Measurements from ENCODE around the gene TTLL5. TPM values are rescaled to one million over a fixed set of nuclear protein-coding genes. Genes with fewer than 3 reads are reported as not detected.

The TTLL5 gene
- total RNA-seq, 2 donors from 2014 or later: 26.5 to 37.3 TPM

- Histone ChIP-seq H3K9ac (ENCODE audit: low read depth in 2 of 2, low read length in 2 of 2) (no peak overlapping the region), H3K4me1 (no peaks in the 10 kb centered on the region), H3K27ac (no peak overlapping the region), H3K27me3 (no peaks in the 10 kb centered on the region), H3K9me3 (no peaks in the 10 kb centered on the region), H3K36me3 (no peaks in the 10 kb centered on the region), H3K4me3 (no peak overlapping the region)
- no peak for DNase-seq
- TF ChIP-seq CTCF (IDR thresholded peaks at IDR 0.05): no peak
- intact Hi-C loops (cut with DNase I): no loop called here
These were observed 330.7 kb downstream of the TTLL5 start for GRCh38 chr14:75991753-75992152.

GRCh38 chr14:75993567-75994041 is 332.6 kb downstream of the TTLL5 start:
- no peaks in the 10 kb centered on the region for H3K36me3 ChIP-seq
- H3K27ac ChIP-seq: no peak overlapping the region
- H3K27me3 ChIP-seq: no peaks in the 10 kb centered on the region
- intact Hi-C loops (cut with DNase I): no loop called here
- H3K9ac ChIP-seq (ENCODE audit: low read depth in 2 of 2, low read length in 2 of 2): no peak overlapping the region
- no peaks in the 10 kb centered on the region for H3K9me3 ChIP-seq
- no peaks in the 10 kb centered on the region for H3K4me1 ChIP-seq
- H3K4me3 ChIP-seq: no peak overlapping the region
- no peak for DNase-seq
- no peak for TF ChIP-seq CTCF (IDR thresholded peaks at IDR 0.05)

- Histone ChIP-seq H3K27me3 (no peaks in the 10 kb centered on the region), H3K9ac (ENCODE audit: low read depth in 2 of 2, low read length in 2 of 2) (no peak overlapping the region), H3K36me3 (no peaks in the 10 kb centered on the region), H3K9me3 (no peaks in the 10 kb centered on the region), H3K4me1 (no peaks in the 10 kb centered on the region), H3K27ac (peak overlapping the region; percentile 5), H3K4me3 (no peak overlapping the region)
- TF ChIP-seq CTCF (IDR thresholded peaks at IDR 0.05): no peak
- DNase-seq: no peak
- intact Hi-C loops (cut with DNase I): no loop called here
These were observed 334.5 kb downstream of the TTLL5 start for GRCh38 chr14:75995372-75996041.

GRCh38 chr14:75996488-75996887 is 335.4 kb downstream of the TTLL5 start:
- Histone ChIP-seq H3K27me3 (no peaks in the 10 kb centered on the region), H3K27ac (no peak overlapping the region), H3K4me1 (no peaks in the 10 kb centered on the region), H3K9me3 (no peaks in the 10 kb centered on the region), H3K4me3 (no peak overlapping the region), H3K36me3 (no peaks in the 10 kb centered on the region), H3K9ac (ENCODE audit: low read depth in 2 of 2, low read length in 2 of 2) (no peak overlapping the region)
- intact Hi-C loops (cut with DNase I): no loop called here
- DNase-seq: no peak
- no peak for TF ChIP-seq CTCF (IDR thresholded peaks at IDR 0.05)

GRCh38 chr14:75999511-76000190 is 338.6 kb downstream of the TTLL5 start:
- intact Hi-C loops (cut with DNase I): no loop called here
- no peak overlapping the region for H3K27ac ChIP-seq
- no peaks in the 10 kb centered on the region for H3K27me3 ChIP-seq
- no peak overlapping the region for H3K4me3 ChIP-seq
- no peaks in the 10 kb centered on the region for H3K4me1 ChIP-seq
- H3K9ac ChIP-seq (ENCODE audit: low read depth in 2 of 2, low read length in 2 of 2): no peak overlapping the region
- no peak for TF ChIP-seq CTCF (IDR thresholded peaks at IDR 0.05)
- DNase-seq: no peak
- H3K9me3 ChIP-seq: no peaks in the 10 kb centered on the region
- no peaks in the 10 kb centered on the region for H3K36me3 ChIP-seq
